CD8-positive, alpha-beta memory T cell (primary cell): ENCODE measurements around the gene CADM4. TPM values are rescaled to one million over a fixed set of nuclear protein-coding genes. Genes with fewer than 3 reads are reported as not detected.
"Not testable (repeated sequence)": the region's sequence is repeated elsewhere in the genome, so short reads cannot be mapped to it uniquely, and the experiment has no call there.

Experiments
- CTCF ChIA-PET: fragments of 350-600 bp; sonication (Branson Sonifier 250); formaldehyde crosslinking; loops from one replicate; lab custom pipeline; 2021; ENCODE audit warnings: antibody characterized with exemption; lab: Charles Lee
- POLR2A ChIA-PET: fragments of 350-600 bp; sonication (Branson Sonifier 250); formaldehyde crosslinking; loops from one replicate; lab custom pipeline; 2021; ENCODE audit warnings: antibody characterized with exemption; lab: Charles Lee
- DNase-seq, 5 donors: peaks; one replicate each; pipeline versions ENCODE4 v3.0.0 to v3.0.0-alpha.2; 2020 to 2022; ENCODE audit warnings: mixed read lengths in 1 of 5
- H3K27ac ChIP-seq: one replicate; pipeline ENCODE4 v1.7.0; 2013; ENCODE audit warnings: low read depth, mild to moderate bottlenecking, low read length, moderate library complexity
- H3K27me3 ChIP-seq: 2 replicates; pipeline ENCODE4 v1.7.0; 2013; ENCODE audit warnings: low read length, mild to moderate bottlenecking; ENCODE audit not compliant: insufficient read depth, poor library complexity, severe bottlenecking
- H3K36me3 ChIP-seq: 2 replicates; pipeline ENCODE4 v1.7.0; 2013; ENCODE audit warnings: mild to moderate bottlenecking, low read length, moderate library complexity; ENCODE audit not compliant: insufficient read depth
- H3K4me1 ChIP-seq: 2 replicates; pipeline ENCODE4 v1.7.0; 2013; ENCODE audit warnings: mild to moderate bottlenecking, low read length, moderate library complexity; ENCODE audit not compliant: insufficient read depth
- H3K4me3 ChIP-seq: 2 replicates; pipeline ENCODE4 v1.7.0; 2013; ENCODE audit warnings: mild to moderate bottlenecking, low read length
- H3K9me3 ChIP-seq: 2 replicates; pipeline ENCODE4 v1.7.0; 2013; ENCODE audit warnings: mild to moderate bottlenecking, low read length
- H3K27ac Mint-ChIP-seq, 8 donors: one replicate each; pipeline ENCODE4 v1.8.0; 2020 to 2021; ENCODE audit warnings: mixed read lengths in 8 of 8, mild to moderate bottlenecking in 6 of 8, inconsistent platforms in 3 of 8, moderate library complexity in 3 of 8
- H3K27me3 Mint-ChIP-seq, 2 donors: one replicate each; pipeline ENCODE4 v1.8.0; 2020 to 2021; ENCODE audit warnings: mixed read lengths in 2 of 2, mild to moderate bottlenecking in 1 of 2, moderate library complexity in 1 of 2
- H3K36me3 Mint-ChIP-seq, 3 donors: one replicate each; pipeline ENCODE4 v1.8.0; 2020 to 2021; ENCODE audit warnings: mixed read lengths in 3 of 3, inconsistent platforms in 1 of 3, mild to moderate bottlenecking in 1 of 3
- H3K4me1 Mint-ChIP-seq, 3 donors: one replicate each; pipeline ENCODE4 v1.8.0; 2020 to 2021; ENCODE audit warnings: mixed read lengths in 3 of 3, inconsistent platforms in 1 of 3, mild to moderate bottlenecking in 1 of 3
- H3K4me3 Mint-ChIP-seq, 7 donors: one replicate each; pipeline ENCODE4 v1.8.0; 2020 to 2021; ENCODE audit warnings: mixed read lengths in 7 of 7, mild to moderate bottlenecking in 6 of 7, moderate library complexity in 4 of 7, inconsistent platforms in 2 of 7
- H3K9me3 Mint-ChIP-seq, 5 donors: one replicate each; pipeline ENCODE4 v1.8.0; 2020 to 2022; ENCODE audit warnings: mixed read lengths in 5 of 5, mild to moderate bottlenecking in 3 of 5, moderate library complexity in 2 of 5, inconsistent platforms in 1 of 5
- polyA plus RNA-seq: library from polyadenylated mRNA; unstranded; fragments of 300-500 nt; fragmentation: Illumina TruSeq; gene quantifications from one replicate; pipeline ENCODE4 v1.2.3, GENCODE V29; 2021
- total RNA-seq, 2 experiments: library from RNA; stranded (reverse); gene quantifications; one replicate each; pipeline ENCODE4 v1.2.3, GENCODE V29; 2021

Gene CADM4
- total and polyA plus RNA-seq, 3 experiments from 2014 or later, result 0.24 to 0.57 TPM; not detected in 1

GRCh38 chr19:43587029-43587428 lies 52.6 kb downstream of the CADM4 start:
- POLR2A ChIA-PET, result not testable (repeated sequence)

GRCh38 chr19:43586346-43586745 lies 53.3 kb downstream of the CADM4 start:
- no peak for DNase-seq
- no peak overlapping the region for H3K4me3 ChIP-seq
- no peaks in the 10 kb centered on the region for H3K36me3 ChIP-seq
- no peaks in the 10 kb centered on the region for H3K27me3 Mint-ChIP-seq
- peaks cover 22 to 34% (median 30%) of the 10 kb centered on the region in 3 donors for H3K4me1 Mint-ChIP-seq
- POLR2A ChIA-PET, result no interaction called here
- no peaks in the 10 kb centered on the region for H3K9me3 Mint-ChIP-seq
- no peak overlapping the region for H3K4me3 Mint-ChIP-seq
- H3K4me1 ChIP-seq, result peaks cover 12% of the 10 kb centered on the region
- H3K36me3 Mint-ChIP-seq, result peaks cover 0 to 30% (median 3%) of the 10 kb centered on the region in 3 donors
- peak overlapping the region in 1 of 8 donors; percentile 45 for H3K27ac Mint-ChIP-seq
- no peaks in the 10 kb centered on the region for H3K27me3 ChIP-seq
- CTCF ChIA-PET, result interaction anchor here (3.6 to 4.4 kb wide), 2 partner anchors 8 to 31 kb away, joined by 13 to 14 read pairs; no protein-coding TSS in a partner anchor
- no peak overlapping the region for H3K27ac ChIP-seq
- no peaks in the 10 kb centered on the region for H3K9me3 ChIP-seq

More at GRCh38 chr19:43587029-43587428, 52.6 kb downstream of the CADM4 start:
- H3K4me3 ChIP-seq, H3K4me3 Mint-ChIP-seq, H3K27me3 Mint-ChIP-seq, H3K9me3 ChIP-seq, DNase-seq, H3K27ac ChIP-seq, H3K9me3 Mint-ChIP-seq, H3K36me3 ChIP-seq, H3K27me3 ChIP-seq: not testable (repeated sequence)
- Mint-ChIP-seq H3K27ac (peak overlapping the region in 1 of 8 donors; percentile 45), H3K36me3 (peaks cover 0 to 30% (median 3%) of the 10 kb centered on the region in 3 donors), H3K4me1 (peaks cover 22 to 30% (median 27%) of the 10 kb centered on the region in 3 donors)
- H3K4me1 ChIP-seq, result peaks cover 12% of the 10 kb centered on the region
- CTCF ChIA-PET, result interaction anchor here (3.6 to 4.4 kb wide), 2 partner anchors 8 to 32 kb away, joined by 13 to 14 read pairs; no protein-coding TSS in a partner anchor

GRCh38 chr19:43584484-43584883 lies 55.2 kb downstream of the CADM4 start:
- Mint-ChIP-seq H3K4me3 (no peak overlapping the region), H3K4me1 (peaks cover 16 to 38% (median 23%) of the 10 kb centered on the region in 3 donors), H3K27ac (peak overlapping the region in 7 of 8 donors; percentile 38 to 81 (median 68)), H3K9me3 (no peaks in the 10 kb centered on the region), H3K27me3 (no peaks in the 10 kb centered on the region), H3K36me3 (peaks cover 0 to 17% (median 3%) of the 10 kb centered on the region in 3 donors)
- H3K4me3 ChIP-seq, result no peak overlapping the region
- no peaks in the 10 kb centered on the region for H3K36me3 ChIP-seq
- H3K9me3 ChIP-seq, result no peaks in the 10 kb centered on the region
- no peak overlapping the region for H3K27ac ChIP-seq
- DNase-seq, result no peak
- no peaks in the 10 kb centered on the region for H3K27me3 ChIP-seq
- ChIA-PET POLR2A (no interaction called here), CTCF (interaction anchor here (1.3 to 3.6 kb wide), 2 partner anchors 10 to 30 kb away, joined by 6 to 14 read pairs; no protein-coding TSS in a partner anchor)
- H3K4me1 ChIP-seq, result peaks cover 11% of the 10 kb centered on the region

- no peaks in the 10 kb centered on the region for H3K9me3 Mint-ChIP-seq
- H3K27me3 ChIP-seq, result no peaks in the 10 kb centered on the region
- H3K27me3 Mint-ChIP-seq, result no peaks in the 10 kb centered on the region
- H3K4me3 ChIP-seq, result no peak overlapping the region
- peaks cover 11% of the 10 kb centered on the region for H3K4me1 ChIP-seq
- peak overlapping the region in 1 of 7 donors; percentile 54 for H3K4me3 Mint-ChIP-seq
- H3K36me3 Mint-ChIP-seq, result peaks cover 0 to 15% (median 3%) of the 10 kb centered on the region in 3 donors
- CTCF ChIA-PET, result interaction anchor here (3.2 kb wide), 1 partner anchor 12 kb away, joined by 14 read pairs; no protein-coding TSS in a partner anchor
- no peak for DNase-seq
- H3K27ac ChIP-seq, result no peak overlapping the region
- peaks cover 20 to 49% (median 21%) of the 10 kb centered on the region in 3 donors for H3K4me1 Mint-ChIP-seq
- no peaks in the 10 kb centered on the region for H3K36me3 ChIP-seq
- H3K9me3 ChIP-seq, result no peaks in the 10 kb centered on the region
- peak overlapping the region in 3 of 8 donors; percentile 42 to 74 (median 58) for H3K27ac Mint-ChIP-seq
- POLR2A ChIA-PET, result no interaction called here
Observed at GRCh38 chr19:43582495-43582894, 57.2 kb downstream of the CADM4 start.

- Mint-ChIP-seq H3K4me1 (peaks cover 24 to 55% (median 25%) of the 10 kb centered on the region in 3 donors), H3K27me3 (no peaks in the 10 kb centered on the region), H3K36me3 (peaks cover 0 to 11% (median 3%) of the 10 kb centered on the region in 3 donors), H3K4me3 (peak overlapping the region in 6 of 7 donors; percentile 5 to 84 (median 28)), H3K27ac (peak overlapping the region in 6 of 8 donors; percentile 37 to 84 (median 61)), H3K9me3 (no peaks in the 10 kb centered on the region)
- ChIA-PET CTCF (interaction anchor here (0.9 to 3.2 kb wide), 2 partner anchors 13 to 26 kb away, joined by 3 to 14 read pairs; no protein-coding TSS in a partner anchor), POLR2A (no interaction called here)
- no peak for DNase-seq
- H3K9me3 ChIP-seq, result no peaks in the 10 kb centered on the region
- no peak overlapping the region for H3K27ac ChIP-seq
- peaks cover 11% of the 10 kb centered on the region for H3K4me1 ChIP-seq
- H3K4me3 ChIP-seq, result no peak overlapping the region
- no peaks in the 10 kb centered on the region for H3K27me3 ChIP-seq
- no peaks in the 10 kb centered on the region for H3K36me3 ChIP-seq
Observed at GRCh38 chr19:43581467-43581866, 58.2 kb downstream of the CADM4 start.

GRCh38 chr19:43578787-43579186 lies 60.9 kb downstream of the CADM4 start:
- Histone ChIP-seq H3K4me3 (no peak overlapping the region), H3K27ac (no peak overlapping the region), H3K36me3 (peaks cover under 1% of the 10 kb centered on the region), H3K4me1 (peaks cover 20% of the 10 kb centered on the region), H3K27me3 (no peaks in the 10 kb centered on the region), H3K9me3 (no peaks in the 10 kb centered on the region)
- Mint-ChIP-seq H3K9me3 (no peaks in the 10 kb centered on the region), H3K27ac (peak overlapping the region in 5 of 8 donors; percentile 9 to 86 (median 38)), H3K27me3 (no peaks in the 10 kb centered on the region), H3K4me1 (peaks cover 23 to 69% (median 30%) of the 10 kb centered on the region in 3 donors), H3K36me3 (peaks cover 0 to 8% (median 3%) of the 10 kb centered on the region in 3 donors), H3K4me3 (peak overlapping the region in 6 of 7 donors; percentile 6 to 74 (median 40))
- DNase-seq, result no peak
- CTCF ChIA-PET, result interaction anchor here (1.0 to 1.6 kb wide), 4 partner anchors 14 to 24 kb away, joined by 3 to 10 read pairs (median 6); no protein-coding TSS in a partner anchor
- POLR2A ChIA-PET, result no interaction called here

- H3K36me3 Mint-ChIP-seq, result peaks cover 3 to 17% (median 6%) of the 10 kb centered on the region in 3 donors
- Histone ChIP-seq H3K9me3 (no peaks in the 10 kb centered on the region), H3K4me3 (peak overlapping the region; percentile 61), H3K27ac (peak overlapping the region; percentile 96), H3K36me3 (peaks cover 11% of the 10 kb centered on the region), H3K27me3 (no peaks in the 10 kb centered on the region), H3K4me1 (peaks cover 20% of the 10 kb centered on the region)
- no peaks in the 10 kb centered on the region for H3K9me3 Mint-ChIP-seq
- POLR2A ChIA-PET, result no interaction called here
- DNase-seq, result no peak
- H3K27ac Mint-ChIP-seq, result peak overlapping the region in 7 of 8 donors; percentile 72 to 99 (median 98)
- CTCF ChIA-PET, result interaction anchor here (2.5 kb wide), 1 partner anchor 21 kb away, joined by 17 read pairs; no protein-coding TSS in a partner anchor
- H3K4me3 Mint-ChIP-seq, result peak overlapping the region; percentile 95 to 99 (median 96)
- no peaks in the 10 kb centered on the region for H3K27me3 Mint-ChIP-seq
- peaks cover 30 to 74% (median 47%) of the 10 kb centered on the region in 3 donors for H3K4me1 Mint-ChIP-seq
Observed at GRCh38 chr19:43575955-43576878, 63.4 kb downstream of the CADM4 start.
